CD1c-positive myeloid dendritic cell (primary cell): ENCODE results near the gene ZCCHC24.

Experiments
- DNase-seq: peaks from one replicate; pipeline ENCODE4 v3.0.0-alpha.2; 2016; ENCODE audit errors: extremely low spot score

The ZCCHC24 gene

GRCh38 chr10:79431891-79432831, 13.3 kb downstream of the ZCCHC24 start:
- DNase-seq: no peak

- DNase-seq: no peak
Measured at GRCh38 chr10:79431428-79431827, 14.0 kb downstream of the ZCCHC24 start.

- DNase-seq: no peak
Measured at GRCh38 chr10:79430936-79431335, 14.5 kb downstream of the ZCCHC24 start.

- no peak for DNase-seq
Measured at GRCh38 chr10:79430325-79430905, 15.0 kb downstream of the ZCCHC24 start.

- no peak for DNase-seq
Measured at GRCh38 chr10:79429751-79430150, 15.7 kb downstream of the ZCCHC24 start.

- DNase-seq: no peak
Measured at GRCh38 chr10:79427965-79428364, 17.5 kb downstream of the ZCCHC24 start.

- DNase-seq: no peak
Measured at GRCh38 chr10:79425074-79425532, 20.3 kb downstream of the ZCCHC24 start.

GRCh38 chr10:79424221-79425073, 21.0 kb downstream of the ZCCHC24 start:
- no peak for DNase-seq

- no peak for DNase-seq
Measured at GRCh38 chr10:79422178-79422892, 23.1 kb downstream of the ZCCHC24 start.

- DNase-seq: no peak
Measured at GRCh38 chr10:79420974-79421688, 24.3 kb downstream of the ZCCHC24 start.

- no peak for DNase-seq
Measured at GRCh38 chr10:79418886-79419595, 26.4 kb downstream of the ZCCHC24 start.

- DNase-seq: no peak
Measured at GRCh38 chr10:79418274-79418673, 27.1 kb downstream of the ZCCHC24 start.

GRCh38 chr10:79417731-79418130, 27.7 kb downstream of the ZCCHC24 start:
- DNase-seq: no peak

- DNase-seq: peak; percentile 15
Measured at GRCh38 chr10:79417266-79417665, 28.2 kb downstream of the ZCCHC24 start.

- DNase-seq: no peak
Measured at GRCh38 chr10:79416578-79417255, 28.7 kb downstream of the ZCCHC24 start.

GRCh38 chr10:79415736-79416577, 29.5 kb downstream of the ZCCHC24 start:
- peak; percentile 42 for DNase-seq

GRCh38 chr10:79414714-79415113, 30.7 kb downstream of the ZCCHC24 start:
- no peak for DNase-seq

- DNase-seq: peak; percentile 77
Measured at GRCh38 chr10:79413196-79413595, 32.2 kb downstream of the ZCCHC24 start.

- DNase-seq: no peak
Measured at GRCh38 chr10:79412516-79412915, 32.9 kb downstream of the ZCCHC24 start.
